Mammary epithelial cell (primary cell): ENCODE measurements around the gene KRT34.

ENCODE experiments used
- CTCF ChIP-seq, 2 donors: IDR thresholded peaks in 1 of 2; conservative IDR thresholded peaks in 1 of 2; 2 replicates each; pipeline ENCODE4 v1.5.1; 2011 to 2012; ENCODE audit warnings: inconsistent platforms in 2 of 2, low read length in 2 of 2, mild to moderate bottlenecking in 2 of 2, control low read depth in 1 of 2, low read depth in 1 of 2; ENCODE audit not compliant: insufficient read depth in 1 of 2; ENCODE audit errors: extremely low read depth in 1 of 2
- EZH2 ChIP-seq: IDR thresholded peaks from 2 replicates; pipeline ENCODE4 v1.6.1; 2012; ENCODE audit warnings: low read length, inconsistent platforms, borderline replicate concordance

- TF ChIP-seq EZH2 = no peak
- TF ChIP-seq CTCF (conservative IDR thresholded peaks at IDR 0.05 in 1 of 2, IDR thresholded peaks at IDR 0.05 in 1 of 2; ENCODE audit: extremely low read depth in 1 of 2, insufficient read depth in 1 of 2, low read depth in 1 of 2, low read length in 2 of 2) = no peak
Measured at GRCh38 chr17:41352597-41353366, 29.3 kb downstream of the KRT34 start.
